Esophagus muscularis mucosa (tissue), 4 donors: ENCODE results near the gene HOMER2. TPM values are rescaled to one million over a fixed set of nuclear protein-coding genes. Genes with fewer than 3 reads are reported as not detected.

ENCODE experiments used
- DNase-seq: peaks from one replicate; pipeline ENCODE4 v3.0.0-alpha.2; 2017; ENCODE audit errors: extremely low spot score
- H3K27ac ChIP-seq, 4 donors: fragments of 200-600 bp; sonication (generic); replicated peaks in 1 of 4; 1 replicate in 3 of 4; 2 replicates in 1 of 4; pipeline ENCODE4 v1.5.1; 2016 to 2019; ENCODE audit warnings: mild to moderate bottlenecking in 1 of 4
- H3K27me3 ChIP-seq, 4 donors: fragments of 200-600 bp; sonication (generic); one replicate each; pipeline versions ENCODE4 v1.5.1 to v1.6.0; 2016 to 2019
- H3K36me3 ChIP-seq, 4 donors: fragments of 200-600 bp; sonication (generic); one replicate each; pipeline ENCODE4 v1.5.1; 2016 to 2019
- H3K4me1 ChIP-seq, 4 donors: fragments of 200-600 bp; sonication (generic); one replicate each; pipeline ENCODE4 v1.5.1; 2016 to 2019
- H3K4me3 ChIP-seq, 4 donors: fragments of 200-600 bp; sonication (generic); 1 replicate in 2 of 4; 2 replicates in 2 of 4; pipeline ENCODE4 v1.5.1; 2016 to 2019; ENCODE audit warnings: mild to moderate bottlenecking in 4 of 4, moderate library complexity in 1 of 4
- H3K9me3 ChIP-seq, 4 donors: fragments of 200-600 bp; sonication (generic); 1 replicate in 3 of 4; 2 replicates in 1 of 4; pipeline ENCODE4 v1.5.1; 2016 to 2019
- CTCF ChIP-seq, 3 experiments: fragments of 200-600 bp in 2 of 3; fragments of 450-650 bp in 1 of 3; sonication (generic) in 2 of 3; IDR thresholded peaks; one replicate each; pipeline ENCODE4 v1.5.1; 2017 to 2019; ENCODE audit warnings: antibody characterized with exemption in 3 of 3, mild to moderate bottlenecking in 2 of 3, moderate library complexity in 1 of 3
- EP300 ChIP-seq: sonication (generic); formaldehyde crosslinking; IDR thresholded peaks from one replicate; pipeline ENCODE4 v1.6.1; 2017; ENCODE audit warnings: antibody characterized with exemption
- POLR2A ChIP-seq: fragments of 450-650 bp; IDR thresholded peaks from one replicate; pipeline ENCODE4 v1.6.1; 2017; ENCODE audit warnings: antibody characterized with exemption, moderate library complexity, mild to moderate bottlenecking, low read depth
- POLR2AphosphoS5 ChIP-seq, 2 donors: sonication (generic); formaldehyde crosslinking; IDR thresholded peaks; one replicate each; pipeline ENCODE4 v1.6.1; 2017; ENCODE audit warnings: antibody characterized with exemption in 2 of 2
- WGBS: methylation state at CpG from one replicate; pipeline ENCODE4 v1.1.5; 2018; 5-methylcytosine and 5-hydroxymethylcytosine counted together
- intact Hi-C: fragments of 100-400 bp; cut with DNase I; formaldehyde crosslinking; loops from one replicate; pipeline ENCODE4 v1.15.1; 2023
- total RNA-seq, 4 donors: library from RNA; depleted of rRNA; stranded (reverse); fragments of >200 nt; gene quantifications; one replicate each; pipeline versions ENCODE4 v1.1.0 to v1.2.1, GENCODE V29; 2016

HOMER2 gene
- total RNA-seq, 4 donors from 2014 or later = 13.3 to 54.8 (median 25.8) TPM

- Histone ChIP-seq H3K4me3 (no peak overlapping the region), H3K4me1 (no peaks in the 10 kb centered on the region), H3K27ac (no peak overlapping the region), H3K27me3 (no peaks in the 10 kb centered on the region), H3K9me3 (no peaks in the 10 kb centered on the region), H3K36me3 (no peaks in the 10 kb centered on the region)
- intact Hi-C loops = no loop called here
- TF ChIP-seq EP300 = no peak
- no peak for TF ChIP-seq POLR2A
- no peak for TF ChIP-seq CTCF (IDR thresholded peaks at IDR 0.05)
- no peak for TF ChIP-seq POLR2AphosphoS5 (IDR thresholded peaks at IDR 0.05)
- DNase-seq = no peak
- 80% methylated on average over 1 of the region's 1 CpG for WGBS
Observed at GRCh38 chr15:82977076-82977475, 24.6 kb upstream of the HOMER2 start.

- Histone ChIP-seq H3K27me3 (no peaks in the 10 kb centered on the region), H3K9me3 (no peaks in the 10 kb centered on the region), H3K36me3 (no peaks in the 10 kb centered on the region), H3K4me1 (peaks cover 0 to 10% (median 0%) of the 10 kb centered on the region in 4 donors), H3K4me3 (no peak overlapping the region), H3K27ac (no peak overlapping the region)
- WGBS = 91% methylated on average over 1 of the region's 1 CpG
- no peak for DNase-seq
- intact Hi-C loops = no loop called here
- TF ChIP-seq POLR2AphosphoS5 (IDR thresholded peaks at IDR 0.05) (no peak), POLR2A (no peak), CTCF (IDR thresholded peaks at IDR 0.05) (no peak), EP300 (no peak)
Observed at GRCh38 chr15:82972990-82973389, 20.5 kb upstream of the HOMER2 start.

GRCh38 chr15:82971218-82971984, 18.9 kb upstream of the HOMER2 start:
- WGBS = 75% methylated on average over 2 of the region's 2 CpGs
- no peak for TF ChIP-seq POLR2A
- no peak for TF ChIP-seq CTCF (IDR thresholded peaks at IDR 0.05)
- TF ChIP-seq EP300 = no peak
- no peak overlapping the region for H3K27ac ChIP-seq
- H3K9me3 ChIP-seq = no peaks in the 10 kb centered on the region
- no peaks in the 10 kb centered on the region for H3K27me3 ChIP-seq
- peaks cover 0 to 10% (median 0%) of the 10 kb centered on the region in 4 donors for H3K4me1 ChIP-seq
- intact Hi-C loops = no loop called here
- H3K36me3 ChIP-seq = no peaks in the 10 kb centered on the region
- DNase-seq = no peak
- no peak overlapping the region for H3K4me3 ChIP-seq

- no peak for DNase-seq
- intact Hi-C loops = no loop called here
- Histone ChIP-seq H3K36me3 (no peaks in the 10 kb centered on the region), H3K4me1 (peaks cover 0 to 10% (median 0%) of the 10 kb centered on the region in 4 donors), H3K27me3 (no peaks in the 10 kb centered on the region), H3K4me3 (no peak overlapping the region), H3K27ac (no peak overlapping the region), H3K9me3 (no peaks in the 10 kb centered on the region)
- 41% methylated on average over 1 of the region's 1 CpG for WGBS
- TF ChIP-seq CTCF (IDR thresholded peaks at IDR 0.05) (no peak), POLR2A (no peak), POLR2AphosphoS5 (IDR thresholded peaks at IDR 0.05) (no peak), EP300 (no peak)
Observed at GRCh38 chr15:82970696-82971095, 18.2 kb upstream of the HOMER2 start.
